ENCODE measurements around the gene HK3.

HK3 gene

DNA sequence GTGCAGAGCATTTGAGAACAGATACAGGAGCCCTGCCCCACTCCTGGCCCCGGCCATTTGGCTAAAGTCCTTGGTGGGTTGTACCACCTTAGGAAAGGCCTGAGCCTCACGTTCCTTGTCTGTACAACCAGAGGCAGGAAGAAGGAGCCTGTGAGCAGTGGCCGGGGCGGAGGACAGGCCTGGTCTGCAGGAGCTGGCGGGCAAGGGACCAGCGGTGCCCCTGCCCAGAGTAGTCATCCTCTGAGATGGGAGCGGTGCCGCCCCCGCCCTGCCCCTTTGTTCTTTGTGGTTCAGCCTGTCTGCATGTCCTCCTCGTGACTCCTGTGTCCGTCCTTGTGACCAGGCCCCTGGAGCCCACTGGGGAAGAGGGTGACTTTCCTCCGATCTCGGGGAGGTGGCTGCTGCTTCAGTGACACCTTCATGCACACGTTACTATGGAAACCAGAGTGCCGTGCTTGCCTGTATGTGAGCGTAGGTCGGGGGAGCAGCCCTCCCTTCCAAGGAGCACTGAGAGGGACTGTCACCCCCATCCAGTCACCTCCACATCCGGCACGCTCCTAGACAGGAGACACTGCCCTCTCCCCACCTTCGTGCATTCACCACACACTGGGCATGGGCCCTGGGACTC is 45.9 kb downstream of the HK3 start:
- TF ChIP-seq, protein P1, sequence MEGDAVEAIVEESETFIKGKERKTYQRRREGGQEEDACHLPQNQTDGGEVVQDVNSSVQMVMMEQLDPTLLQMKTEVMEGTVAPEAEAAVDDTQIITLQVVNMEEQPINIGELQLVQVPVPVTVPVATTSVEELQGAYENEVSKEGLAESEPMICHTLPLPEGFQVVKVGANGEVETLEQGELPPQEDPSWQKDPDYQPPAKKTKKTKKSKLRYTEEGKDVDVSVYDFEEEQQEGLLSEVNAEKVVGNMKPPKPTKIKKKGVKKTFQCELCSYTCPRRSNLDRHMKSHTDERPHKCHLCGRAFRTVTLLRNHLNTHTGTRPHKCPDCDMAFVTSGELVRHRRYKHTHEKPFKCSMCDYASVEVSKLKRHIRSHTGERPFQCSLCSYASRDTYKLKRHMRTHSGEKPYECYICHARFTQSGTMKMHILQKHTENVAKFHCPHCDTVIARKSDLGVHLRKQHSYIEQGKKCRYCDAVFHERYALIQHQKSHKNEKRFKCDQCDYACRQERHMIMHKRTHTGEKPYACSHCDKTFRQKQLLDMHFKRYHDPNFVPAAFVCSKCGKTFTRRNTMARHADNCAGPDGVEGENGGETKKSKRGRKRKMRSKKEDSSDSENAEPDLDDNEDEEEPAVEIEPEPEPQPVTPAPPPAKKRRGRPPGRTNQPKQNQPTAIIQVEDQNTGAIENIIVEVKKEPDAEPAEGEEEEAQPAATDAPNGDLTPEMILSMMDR (IDR thresholded peaks at IDR 0.05), result no peak

DNA sequence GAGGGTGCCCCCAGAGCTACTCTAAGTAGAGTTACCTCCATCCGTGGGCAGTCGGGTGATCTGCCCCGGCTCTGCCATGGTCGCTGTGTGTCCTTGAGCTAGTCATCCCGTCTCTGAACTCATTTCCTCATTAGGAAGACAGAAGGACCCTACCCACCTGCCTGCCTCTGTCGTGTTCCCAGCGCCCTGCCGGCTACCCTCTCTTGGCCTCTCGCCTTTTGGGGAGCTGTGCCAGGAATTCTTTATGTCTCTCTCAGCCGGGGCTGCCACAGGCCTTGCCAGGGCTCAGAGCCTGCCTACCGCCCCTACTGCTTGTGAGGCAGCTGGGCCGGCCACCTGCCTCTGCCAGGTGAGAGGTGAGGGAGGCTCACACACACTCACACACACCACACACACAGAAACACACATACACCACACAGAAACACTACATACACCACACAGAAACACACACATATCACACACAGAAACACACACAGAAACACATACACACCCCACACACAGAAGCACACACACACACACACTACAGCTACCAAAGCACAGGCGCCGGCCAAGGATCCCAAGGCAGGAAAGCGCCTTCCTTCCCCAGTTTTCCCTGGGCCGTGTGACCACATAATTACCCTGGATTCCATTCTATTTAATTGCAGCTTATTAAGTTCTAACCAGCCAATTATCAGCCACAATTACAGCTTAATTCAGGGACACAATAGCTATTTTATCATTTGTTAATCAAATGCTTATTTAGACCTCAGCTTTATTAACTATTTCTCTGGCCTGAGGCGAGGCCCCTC is 47.1 kb downstream of the HK3 start:
- TF ChIP-seq, protein P1 (IDR thresholded peaks at IDR 0.05), result no peak

DNA sequence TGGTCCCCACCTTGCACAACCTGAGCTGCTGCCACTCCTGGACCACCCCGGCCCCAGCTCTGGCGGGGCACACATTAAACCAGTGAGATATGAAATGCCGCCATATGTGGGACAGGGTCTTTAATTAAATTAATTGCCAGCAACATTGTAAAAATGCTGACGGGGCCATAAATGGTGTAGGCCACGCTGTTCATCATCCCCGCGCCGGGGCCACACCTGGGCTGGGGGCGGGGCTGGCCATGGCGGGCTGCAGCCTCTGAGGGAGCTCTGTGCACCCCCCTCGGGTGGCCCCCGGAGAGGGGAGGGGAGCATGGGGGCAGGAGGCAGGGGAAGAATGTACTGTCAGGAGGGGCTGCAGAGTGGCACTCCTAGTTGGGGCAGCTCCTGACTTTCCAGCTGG is 47.8 kb downstream of the HK3 start:
- TF ChIP-seq, protein P1 (IDR thresholded peaks at IDR 0.05), result no peak

DNA sequence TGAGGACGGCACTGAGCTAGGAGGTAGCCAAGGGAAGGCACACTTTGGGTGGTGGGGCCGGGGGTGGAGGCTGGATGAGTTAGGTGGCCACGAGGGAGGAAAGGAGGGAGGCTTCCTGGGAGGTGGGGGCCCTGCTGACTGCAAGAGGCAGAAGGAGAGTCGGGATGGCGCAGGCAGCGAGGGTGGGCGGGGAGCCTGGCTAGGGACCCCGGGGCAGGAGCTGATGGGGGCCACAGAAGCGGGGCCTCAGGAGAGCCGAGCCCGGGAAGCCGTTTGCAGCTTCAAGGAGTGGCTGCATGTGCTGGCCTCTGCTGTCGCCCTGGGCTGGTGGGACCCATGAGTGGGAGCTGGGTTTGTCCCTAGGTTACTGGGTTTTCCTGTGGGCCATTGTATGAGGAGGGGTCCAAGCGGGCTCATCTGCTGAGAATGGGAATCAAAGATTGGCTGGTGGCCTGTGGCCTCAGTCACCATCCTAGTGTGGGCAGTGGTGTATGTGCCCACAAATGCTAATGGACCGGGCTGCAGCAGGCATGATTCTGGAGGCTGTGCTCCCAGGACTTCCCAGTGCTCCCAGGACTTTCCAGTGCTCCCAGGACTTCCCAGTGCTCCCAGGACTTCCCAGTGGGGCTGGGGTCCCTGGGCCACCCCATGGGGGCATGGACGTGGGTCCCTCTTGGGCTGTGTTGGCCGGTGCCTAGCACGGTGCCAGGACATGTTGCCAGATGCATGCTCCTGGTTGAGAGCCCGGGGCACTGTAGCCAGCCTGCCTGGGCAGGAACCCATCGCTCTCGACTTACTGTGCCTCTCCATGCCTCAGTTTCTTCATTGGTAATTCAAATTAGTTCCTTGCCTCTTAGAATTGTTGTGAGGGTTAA is 48.5 kb downstream of the HK3 start:
- TF ChIP-seq, protein P1 (IDR thresholded peaks at IDR 0.05), result no peak

DNA sequence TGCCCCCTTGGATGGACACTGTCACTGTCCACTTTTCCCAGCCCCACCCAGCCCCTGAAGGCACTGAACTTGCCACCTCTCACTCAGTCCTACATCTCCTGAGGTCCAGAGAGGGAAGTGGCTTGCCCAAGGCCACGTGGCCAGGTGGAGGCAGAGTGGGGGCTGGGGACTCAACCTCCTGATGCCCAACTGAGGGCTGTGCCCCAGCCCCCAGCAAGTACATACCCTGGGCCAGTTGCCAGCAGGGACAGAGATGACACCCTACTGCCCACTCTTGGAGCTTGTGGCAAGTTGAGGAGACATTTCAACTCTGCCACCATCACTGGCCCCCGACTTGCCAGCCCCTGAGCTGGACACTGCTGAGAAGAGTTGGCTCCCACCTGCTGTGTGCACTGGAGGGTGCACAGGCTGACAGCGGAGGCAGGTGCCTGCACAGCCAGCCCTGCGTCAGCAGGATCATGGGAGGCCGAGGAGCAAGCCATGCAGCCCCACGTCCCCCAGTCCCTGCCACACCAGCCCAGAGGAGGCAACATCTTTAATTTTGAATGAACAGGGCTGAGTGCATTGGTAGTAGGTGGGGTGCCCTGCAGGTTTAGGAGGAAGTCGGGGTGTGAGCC is 49.4 kb downstream of the HK3 start:
- TF ChIP-seq, protein P1 (IDR thresholded peaks at IDR 0.05), result no peak

DNA sequence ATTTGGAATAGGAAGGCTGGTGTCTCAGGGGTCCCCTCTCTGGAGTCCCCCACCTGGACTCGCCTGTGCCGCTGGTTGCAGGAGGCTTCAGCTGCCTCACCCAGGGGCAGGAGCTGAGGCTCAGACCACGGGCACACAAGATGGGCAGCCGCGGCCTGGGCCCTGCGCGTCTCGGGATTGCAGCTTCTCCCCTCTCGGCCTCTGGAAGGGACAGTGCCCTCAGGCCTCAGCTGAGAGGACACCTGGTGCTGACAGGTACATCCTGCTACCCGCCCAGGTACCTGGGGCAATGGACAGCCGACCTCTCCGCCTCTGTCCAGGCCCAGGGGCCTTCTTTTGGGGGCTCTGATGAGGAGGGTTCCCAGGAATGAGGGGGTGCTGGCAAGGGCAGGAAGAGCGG is 50.5 kb downstream of the HK3 start:
- TF ChIP-seq, protein P1 (IDR thresholded peaks at IDR 0.05), result no peak

DNA sequence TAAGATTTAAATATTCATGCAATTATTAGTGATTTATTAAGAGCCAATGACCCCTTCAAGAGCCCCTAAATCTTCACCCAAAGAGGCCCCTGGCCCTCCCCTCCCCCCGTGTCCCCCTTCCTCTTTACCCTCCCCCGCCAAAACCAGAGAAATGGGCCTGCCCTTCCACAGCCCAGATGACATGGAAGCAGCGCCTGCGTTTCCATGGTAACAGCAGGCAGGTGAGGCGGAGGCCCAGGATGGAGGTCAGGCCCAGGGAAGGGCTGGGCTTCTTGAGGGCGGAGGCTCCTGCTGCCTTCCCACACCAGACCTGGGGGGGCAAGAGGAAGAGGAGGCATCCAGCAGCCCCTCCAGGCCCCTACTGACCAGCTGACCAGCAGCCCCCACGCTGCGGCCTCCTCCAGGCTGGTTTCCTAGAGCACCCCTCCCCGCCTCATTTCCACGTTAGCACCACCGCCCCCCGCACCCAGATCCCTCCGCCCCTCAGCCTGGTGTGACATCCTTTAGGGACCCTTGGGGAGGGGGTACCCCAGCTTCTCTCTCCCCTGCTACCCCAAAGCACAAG is 51.3 kb downstream of the HK3 start:
- TF ChIP-seq, protein P1 (IDR thresholded peaks at IDR 0.05), result no peak
